HAP-1 (cell line): ENCODE data around the gene MAGI1.

Experiments
- DNase-seq, 2 experiments: peaks; one replicate each; pipeline ENCODE4 v3.0.0-alpha.2; 2016 to 2020; ENCODE audit warnings: low spot score in 2 of 2
- H3K27me3 ChIP-seq: fragments of 250-450 bp; sonication (Bioruptor Pico); 2 replicates; pipeline ENCODE4 v1.5.1; 2020; ENCODE audit warnings: low read depth, mild to moderate bottlenecking, moderate library complexity
- H3K36me3 ChIP-seq: fragments of 250-450 bp; sonication (Bioruptor Pico); replicated peaks from 2 replicates; pipeline ENCODE4 v1.5.1; 2020; ENCODE audit warnings: mild to moderate bottlenecking
- H3K4me1 ChIP-seq: fragments of 250-450 bp; sonication (Bioruptor Pico); 2 replicates; pipeline ENCODE4 v1.5.1; 2020; ENCODE audit warnings: mild to moderate bottlenecking
- H3K4me3 ChIP-seq: fragments of 250-450 bp; sonication (Bioruptor Pico); 2 replicates; pipeline ENCODE4 v1.5.1; 2020; ENCODE audit warnings: mild to moderate bottlenecking, moderate library complexity
- H3K9me3 ChIP-seq: fragments of 250-450 bp; sonication (Bioruptor Pico); 2 replicates; pipeline ENCODE4 v1.5.1; 2020; ENCODE audit warnings: mild to moderate bottlenecking, moderate library complexity
- in situ Hi-C: fragments of 300-500 bp; cut with MboI; formaldehyde crosslinking; loops from 3 replicates; pipeline ENCODE4 v1.14.3; 2020; ENCODE audit warnings: low sequenced_read_pairs, inconsistent platforms, mixed read lengths

The MAGI1 gene

DNA sequence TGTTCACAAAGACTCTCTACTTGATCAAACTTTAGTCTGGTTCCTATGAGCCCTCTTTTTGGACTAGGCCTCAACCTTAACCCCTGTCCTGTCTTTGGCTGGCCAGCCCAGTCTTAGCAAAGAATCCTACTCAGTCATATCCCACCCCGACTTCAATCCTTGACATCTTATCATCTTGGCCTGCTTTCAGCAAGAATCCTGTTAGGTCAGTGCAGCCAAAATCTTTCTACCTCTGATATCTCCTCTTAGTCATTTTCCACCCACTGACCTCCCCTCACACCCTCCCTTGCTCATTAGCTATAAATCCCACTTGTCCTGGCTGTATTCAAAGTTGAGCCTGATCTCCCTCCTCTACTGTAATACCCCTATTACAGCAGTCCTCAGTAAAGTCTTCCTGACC, 286.1 kb downstream of the MAGI1 start:
- no peak for DNase-seq
- no peaks in the 10 kb centered on the region for H3K9me3 ChIP-seq
- H3K27me3 ChIP-seq: no peaks in the 10 kb centered on the region
- in situ Hi-C loops: no loop called here
- no peak overlapping the region for H3K4me3 ChIP-seq
- no peaks in the 10 kb centered on the region for H3K36me3 ChIP-seq
- no peaks in the 10 kb centered on the region for H3K4me1 ChIP-seq

DNA sequence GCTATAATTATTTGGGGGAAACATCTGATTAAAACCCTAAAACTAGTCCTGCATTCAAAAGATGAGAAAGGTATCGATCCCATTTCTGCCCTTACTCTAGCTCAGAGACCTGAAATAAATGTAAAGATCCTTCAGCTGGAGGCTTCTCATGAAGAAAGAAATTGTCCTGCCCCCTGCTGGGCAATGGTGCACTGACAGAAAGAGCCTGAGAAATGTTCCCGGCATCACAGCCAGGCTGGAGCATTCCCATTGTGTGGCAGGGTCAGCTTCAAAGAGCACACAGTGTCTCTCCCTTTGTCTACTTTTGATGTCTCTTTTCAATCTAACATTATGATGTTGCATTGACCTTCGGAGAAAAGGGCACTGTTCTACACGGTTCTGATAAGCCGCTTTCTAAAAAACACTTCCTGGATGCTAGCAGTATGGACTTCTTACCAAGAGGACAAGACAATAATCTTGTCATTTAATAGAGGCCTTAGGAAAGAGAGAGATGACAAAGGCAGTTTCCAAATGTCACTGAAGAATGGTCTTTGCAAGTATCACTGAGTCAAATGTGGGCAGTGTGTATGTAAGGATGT, 287.5 kb downstream of the MAGI1 start:
- in situ Hi-C loops: no loop called here

GRCh38 chr3:65749066-65749465, 289.7 kb downstream of the MAGI1 start:
- H3K4me1 ChIP-seq: no peaks in the 10 kb centered on the region
- no peaks in the 10 kb centered on the region for H3K27me3 ChIP-seq
- H3K4me3 ChIP-seq: no peak overlapping the region
- DNase-seq: no peak
- in situ Hi-C loops: loop anchor here (25.0 kb wide), 1 partner anchor 1212 kb away; no protein-coding TSS in a partner anchor
- H3K9me3 ChIP-seq: no peaks in the 10 kb centered on the region
- H3K36me3 ChIP-seq: no peaks in the 10 kb centered on the region

More for the DNA sequence above, 287.5 kb downstream of the MAGI1 start:
- DNase-seq: peak; percentile 50 to 79
- Histone ChIP-seq H3K4me3 (no peak overlapping the region), H3K27me3 (no peaks in the 10 kb centered on the region), H3K4me1 (no peaks in the 10 kb centered on the region), H3K9me3 (no peaks in the 10 kb centered on the region), H3K36me3 (no peaks in the 10 kb centered on the region)

GRCh38 chr3:65748326-65748725, 290.4 kb downstream of the MAGI1 start:
- DNase-seq: no peak

DNA sequence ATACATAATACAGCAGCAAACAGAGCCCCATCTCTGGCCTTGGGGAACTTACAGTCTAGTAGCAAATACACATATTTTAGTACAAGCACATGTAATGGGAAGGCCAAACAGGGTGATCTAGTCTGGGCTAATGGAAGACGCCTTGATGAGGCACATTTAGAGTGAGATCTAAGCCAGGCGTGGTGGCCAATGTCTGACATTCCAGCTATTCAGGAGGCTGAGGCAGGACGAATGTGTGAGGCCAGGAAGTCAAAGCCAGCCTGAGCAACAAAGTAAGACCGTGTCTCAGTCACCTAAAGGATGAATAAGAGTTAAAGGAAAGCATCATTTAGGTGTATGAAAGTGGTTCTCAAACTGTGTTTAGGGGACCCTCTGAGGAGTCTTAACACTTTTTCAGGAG, 291.9 kb downstream of the MAGI1 start:
- DNase-seq: no peak
- H3K4me3 ChIP-seq: no peak overlapping the region
- in situ Hi-C loops: loop anchor here (25.0 kb wide), 1 partner anchor 1210 kb away; no protein-coding TSS in a partner anchor
- no peaks in the 10 kb centered on the region for H3K4me1 ChIP-seq
- no peaks in the 10 kb centered on the region for H3K27me3 ChIP-seq
- H3K9me3 ChIP-seq: no peaks in the 10 kb centered on the region
- no peaks in the 10 kb centered on the region for H3K36me3 ChIP-seq

More at GRCh38 chr3:65748326-65748725, 290.4 kb downstream of the MAGI1 start:
- Histone ChIP-seq H3K9me3 (no peaks in the 10 kb centered on the region), H3K4me3 (no peak overlapping the region), H3K27me3 (no peaks in the 10 kb centered on the region), H3K36me3 (no peaks in the 10 kb centered on the region), H3K4me1 (no peaks in the 10 kb centered on the region)
- in situ Hi-C loops: loop anchor here (25.0 kb wide), 1 partner anchor 1211 kb away; no protein-coding TSS in a partner anchor

DNA sequence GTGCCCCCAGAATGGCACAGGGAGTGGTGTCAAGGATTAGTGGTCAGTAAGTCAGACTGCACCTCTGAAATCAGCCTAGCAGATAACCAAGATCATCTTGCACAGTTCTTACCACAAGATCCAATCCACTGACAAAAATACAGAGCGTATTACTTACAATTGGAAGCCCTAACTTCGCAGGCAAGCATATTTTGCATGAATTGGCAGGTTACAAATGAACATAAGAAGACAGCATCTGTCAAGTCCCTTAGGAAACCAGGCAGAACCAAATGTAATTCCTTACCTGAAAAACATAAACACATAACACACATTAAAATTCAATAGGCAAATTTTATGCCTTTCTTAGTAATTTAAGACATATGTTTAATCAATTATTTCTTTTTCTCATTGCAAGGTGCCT, 293.4 kb downstream of the MAGI1 start:
- in situ Hi-C loops: loop anchor here (25.0 kb wide), 1 partner anchor 1208 kb away; no protein-coding TSS in a partner anchor
- Histone ChIP-seq H3K36me3 (no peaks in the 10 kb centered on the region), H3K27me3 (no peaks in the 10 kb centered on the region), H3K4me1 (no peaks in the 10 kb centered on the region), H3K9me3 (no peaks in the 10 kb centered on the region), H3K4me3 (no peak overlapping the region)
- DNase-seq: no peak

DNA sequence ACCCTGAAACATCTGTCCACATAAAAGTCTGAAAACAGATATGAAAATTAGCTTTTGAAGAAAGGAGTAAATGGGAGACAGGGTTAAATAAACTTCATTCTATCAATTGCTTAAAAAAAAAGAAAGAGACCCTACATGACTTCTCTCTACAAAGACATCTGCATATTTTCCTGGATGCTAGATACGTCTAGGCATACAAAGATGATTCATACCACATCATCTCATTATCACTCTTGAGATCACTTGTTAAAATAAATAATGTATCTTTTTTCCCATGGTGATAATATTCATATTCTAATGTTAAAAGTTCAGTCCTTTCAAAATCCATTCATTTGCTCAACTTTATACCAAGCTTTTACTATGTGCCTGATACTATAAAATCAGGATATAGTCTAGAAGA, 295.8 kb downstream of the MAGI1 start:
- H3K36me3 ChIP-seq: no peaks in the 10 kb centered on the region
- no peak overlapping the region for H3K4me3 ChIP-seq
- H3K4me1 ChIP-seq: no peaks in the 10 kb centered on the region
- no peaks in the 10 kb centered on the region for H3K9me3 ChIP-seq
- H3K27me3 ChIP-seq: no peaks in the 10 kb centered on the region
- in situ Hi-C loops: loop anchor here (25.0 kb wide), 1 partner anchor 1206 kb away; no protein-coding TSS in a partner anchor
- DNase-seq: no peak

GRCh38 chr3:65741540-65741939, 297.2 kb downstream of the MAGI1 start:
- Histone ChIP-seq H3K27me3 (no peaks in the 10 kb centered on the region), H3K4me1 (no peaks in the 10 kb centered on the region), H3K9me3 (no peaks in the 10 kb centered on the region), H3K4me3 (no peak overlapping the region), H3K36me3 (no peaks in the 10 kb centered on the region)
- no peak for DNase-seq
- in situ Hi-C loops: loop anchor here (25.0 kb wide), 1 partner anchor 1204 kb away; no protein-coding TSS in a partner anchor

DNA sequence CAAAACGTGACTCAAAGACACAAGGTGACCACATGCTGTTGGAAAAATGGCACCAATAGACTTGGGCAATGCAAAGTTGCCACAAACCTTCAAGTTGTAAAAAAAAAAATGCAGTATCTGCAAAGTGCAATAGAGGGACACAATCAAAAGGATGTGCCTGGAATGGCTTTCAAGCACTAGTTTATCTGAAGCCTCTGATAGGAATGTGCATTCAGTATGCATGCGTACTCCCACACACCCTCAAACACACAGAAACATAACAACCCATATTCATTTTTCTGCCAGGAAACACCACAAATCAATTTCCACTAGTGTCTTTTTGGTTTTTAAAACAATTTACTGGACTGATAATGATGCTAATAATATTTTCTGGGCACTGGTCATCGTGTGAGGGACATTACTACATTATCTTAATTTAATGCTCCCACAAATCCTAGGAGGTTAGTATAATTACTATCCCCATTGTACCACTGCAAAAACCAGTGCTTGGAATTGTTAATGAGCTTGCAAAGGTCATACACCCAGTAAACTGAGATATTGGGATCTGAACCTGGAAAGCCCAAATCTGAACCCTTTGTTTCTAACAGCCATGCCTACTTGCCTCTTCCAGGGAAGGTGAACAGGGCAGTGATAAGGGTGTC, 298.7 kb downstream of the MAGI1 start:
- in situ Hi-C loops: loop anchor here (10.0 to 25.0 kb wide), 2 partner anchors 295 to 1203 kb away; no protein-coding TSS in a partner anchor
- Histone ChIP-seq H3K4me3 (no peak overlapping the region), H3K4me1 (no peaks in the 10 kb centered on the region), H3K36me3 (no peaks in the 10 kb centered on the region), H3K9me3 (no peaks in the 10 kb centered on the region), H3K27me3 (no peaks in the 10 kb centered on the region)
- no peak for DNase-seq

- DNase-seq: no peak
- in situ Hi-C loops: loop anchor here (10.0 to 25.0 kb wide), 2 partner anchors 290 to 1197 kb away; no protein-coding TSS in a partner anchor
- Histone ChIP-seq H3K9me3 (no peaks in the 10 kb centered on the region), H3K36me3 (no peaks in the 10 kb centered on the region), H3K27me3 (peaks cover 3% of the 10 kb centered on the region; the same call in 1 of the 2 replicates), H3K4me3 (no peak overlapping the region), H3K4me1 (no peaks in the 10 kb centered on the region)
These were observed 303.9 kb downstream of the MAGI1 start for GRCh38 chr3:65734792-65735191.

DNA sequence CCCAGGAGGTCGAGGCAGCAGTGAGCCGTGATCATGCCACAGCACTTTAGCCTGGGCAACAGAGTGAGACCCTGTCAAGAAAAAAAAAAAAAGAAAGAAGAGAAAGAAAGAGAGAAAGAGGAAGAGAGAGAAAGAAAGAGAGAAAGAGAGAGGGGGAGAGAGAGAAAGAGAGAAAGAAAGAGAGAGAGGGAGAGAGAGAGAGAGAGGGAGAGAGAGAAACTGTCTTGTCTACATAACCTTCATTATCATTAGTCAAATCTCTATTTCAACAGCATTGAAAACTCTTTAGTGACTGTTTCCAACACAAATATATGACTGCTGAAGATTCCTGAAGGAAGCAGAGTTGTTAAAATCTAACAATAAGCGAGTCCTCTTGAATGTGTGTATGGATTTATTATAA, 304.3 kb downstream of the MAGI1 start:
- H3K4me1 ChIP-seq: no peaks in the 10 kb centered on the region
- DNase-seq: no peak
- no peaks in the 10 kb centered on the region for H3K9me3 ChIP-seq
- H3K27me3 ChIP-seq: peaks cover 3% of the 10 kb centered on the region; the same call in 1 of the 2 replicates
- H3K36me3 ChIP-seq: no peaks in the 10 kb centered on the region
- no peak overlapping the region for H3K4me3 ChIP-seq
- in situ Hi-C loops: loop anchor here (10.0 to 25.0 kb wide), 2 partner anchors 290 to 1197 kb away; no protein-coding TSS in a partner anchor

- Histone ChIP-seq H3K4me3 (no peak overlapping the region), H3K9me3 (no peaks in the 10 kb centered on the region), H3K36me3 (no peaks in the 10 kb centered on the region), H3K4me1 (no peaks in the 10 kb centered on the region), H3K27me3 (peaks cover 3% of the 10 kb centered on the region; the same call in 1 of the 2 replicates)
- in situ Hi-C loops: loop anchor here (10.0 to 25.0 kb wide), 2 partner anchors 289 to 1196 kb away; no protein-coding TSS in a partner anchor
- DNase-seq: no peak
These were observed 305.3 kb downstream of the MAGI1 start for GRCh38 chr3:65733459-65733858.

GRCh38 chr3:65732051-65732935, 306.4 kb downstream of the MAGI1 start:
- Histone ChIP-seq H3K27me3 (peaks cover 3% of the 10 kb centered on the region; the same call in 1 of the 2 replicates), H3K9me3 (no peaks in the 10 kb centered on the region), H3K36me3 (no peaks in the 10 kb centered on the region), H3K4me1 (no peaks in the 10 kb centered on the region), H3K4me3 (no peak overlapping the region)
- in situ Hi-C loops: loop anchor here (10.0 to 25.0 kb wide), 2 partner anchors 287 to 1195 kb away; no protein-coding TSS in a partner anchor
- peak; percentile 37 to 64 for DNase-seq
